Measurements from ENCODE around the gene LARP1B. TPM values are rescaled to one million over a fixed set of nuclear protein-coding genes. Genes with fewer than 3 reads are reported as not detected.

LARP1B gene
- total and polyA plus RNA-seq, 9 donors, result 16.7 to 35.5 (median 18.6) TPM

Other genes with a start within 250 kb of the LARP1B start
- 9.2 TPM for gene PLK4, start 180.4 kb upstream of the LARP1B start, total RNA-seq
- 10 to 100 TPM in 5 of 8 donors, 1 to 10 TPM in 3; 8.4 to 14.1 (median 10.2) TPM for gene PLK4, start 180.4 kb upstream of the LARP1B start, polyA plus RNA-seq (ENCODE audit: insufficient read depth in 1 of 8, insufficient read length in 8 of 8, low replicate concordance in 1 of 8)
- gene MFSD8, start 96.1 kb upstream of the LARP1B start, total RNA-seq, result 20.4 TPM
- 10 to 100 TPM; 12.5 to 22.8 (median 15.6) TPM for gene MFSD8, start 96.1 kb upstream of the LARP1B start, polyA plus RNA-seq (ENCODE audit: insufficient read depth in 1 of 8, insufficient read length in 8 of 8, low replicate concordance in 1 of 8)
- 13.0 TPM for gene ABHD18, start 95.9 kb upstream of the LARP1B start, total RNA-seq
- 10 to 100 TPM; 11.1 to 21.7 (median 14.2) TPM for gene ABHD18, start 95.9 kb upstream of the LARP1B start, polyA plus RNA-seq (ENCODE audit: insufficient read depth in 1 of 8, insufficient read length in 8 of 8, low replicate concordance in 1 of 8)
- gene PGRMC2, start 226.5 kb downstream of the LARP1B start, total RNA-seq, result 18.3 TPM
- 10 to 100 TPM; 57.2 to 75.4 (median 64.5) TPM for gene PGRMC2, start 226.5 kb downstream of the LARP1B start, polyA plus RNA-seq (ENCODE audit: insufficient read depth in 1 of 8, insufficient read length in 8 of 8, low replicate concordance in 1 of 8)